ENCODE data around the gene FZR1.

Gene FZR1

GRCh38 chr19:3512562-3513228 lies 6.6 kb downstream of the FZR1 start:
- peak in 1 of 10 donors; percentile 50 for DNase-seq
- intact Hi-C loops (cut with DNase I) = no loop called here

GRCh38 chr19:3513229-3514140 lies 7.4 kb downstream of the FZR1 start:
- DNase-seq = peak in 1 of 10 donors; percentile 85
- intact Hi-C loops (cut with DNase I) = no loop called here

- peak in 1 of 10 donors; percentile 62 for DNase-seq
- intact Hi-C loops (cut with DNase I) = no loop called here
Measured at GRCh38 chr19:3514930-3515329, 8.8 kb downstream of the FZR1 start.

GRCh38 chr19:3515891-3516422 lies 9.8 kb downstream of the FZR1 start:
- intact Hi-C loops (cut with DNase I) = no loop called here
- DNase-seq = peak in 2 of 10 donors; percentile 28 to 90

GRCh38 chr19:3516675-3517207 lies 10.6 kb downstream of the FZR1 start:
- intact Hi-C loops (cut with DNase I) = no loop called here
- peak in 1 of 10 donors; percentile 83 for DNase-seq

- DNase-seq = no peak
- intact Hi-C loops (cut with DNase I) = no loop called here
Measured at GRCh38 chr19:3517638-3518037, 11.5 kb downstream of the FZR1 start.

GRCh38 chr19:3518255-3518654 lies 12.1 kb downstream of the FZR1 start:
- DNase-seq = no peak
- intact Hi-C loops (cut with DNase I) = no loop called here

- intact Hi-C loops (cut with DNase I) = no loop called here
- DNase-seq = no peak
Measured at GRCh38 chr19:3518659-3519058, 12.5 kb downstream of the FZR1 start.

GRCh38 chr19:3519126-3519525 lies 13.0 kb downstream of the FZR1 start:
- intact Hi-C loops (cut with DNase I) = no loop called here
- DNase-seq = peak in 2 of 10 donors; percentile 77

- peak in 2 of 10 donors; percentile 52 to 73 for DNase-seq
- intact Hi-C loops (cut with DNase I) = no loop called here
Measured at GRCh38 chr19:3520166-3521103, 14.3 kb downstream of the FZR1 start.

GRCh38 chr19:3521104-3521445 lies 15.0 kb downstream of the FZR1 start:
- no peak for DNase-seq
- intact Hi-C loops (cut with DNase I) = no loop called here

- intact Hi-C loops (cut with DNase I) = no loop called here
- DNase-seq = peak in 1 of 10 donors; percentile 60
Measured at GRCh38 chr19:3522421-3523360, 16.6 kb downstream of the FZR1 start.

- intact Hi-C loops (cut with DNase I) = no loop called here
Measured at GRCh38 chr19:3523361-3524077, 17.4 kb downstream of the FZR1 start.

GRCh38 chr19:3524078-3524842 lies 18.1 kb downstream of the FZR1 start:
- intact Hi-C loops (cut with DNase I) = no loop called here
- peak in 1 of 10 donors; percentile 72 for DNase-seq

More at GRCh38 chr19:3523361-3524077, 17.4 kb downstream of the FZR1 start:
- no peak for DNase-seq

- DNase-seq = no peak
- intact Hi-C loops (cut with DNase I) = no loop called here
Measured at GRCh38 chr19:3524904-3525451, 18.9 kb downstream of the FZR1 start.

GRCh38 chr19:3526507-3527237 lies 20.6 kb downstream of the FZR1 start:
- DNase-seq = peak in 1 of 10 donors; percentile 59
- intact Hi-C loops (cut with DNase I) = no loop called here
